K562 (cell line): ENCODE results near the gene DNAJA1. TPM values are rescaled to one million over a fixed set of nuclear protein-coding genes. Genes with fewer than 3 reads are reported as not detected.
A peak's percentile ranks its signal among the peaks of the same experiment; 100 is the strongest.

Experiments used
- AFF1 ChIP-seq, 2 experiments: fragments of 450-650 bp; IDR thresholded peaks; 2 replicates each; pipeline ENCODE4 v1.6.1; 2018; ENCODE audit warnings: mild to moderate bottlenecking in 2 of 2, low read depth in 1 of 2; ENCODE audit not compliant: partially characterized antibody in 2 of 2
- KAT2B ChIP-seq: IDR thresholded peaks from one replicate; pipeline ENCODE4 v1.6.1; 2012; ENCODE audit warnings: low read depth, mild to moderate bottlenecking, control low read depth, inconsistent platforms, low read length, moderate library complexity
- MAZ ChIP-seq, 2 experiments: fragments of 450-650 bp in 1 of 2; sonication (generic) in 1 of 2; formaldehyde crosslinking; IDR thresholded peaks in 1 of 2; conservative IDR thresholded peaks in 1 of 2; 2 replicates each; pipeline versions ENCODE4 v1.4.0 to v1.5.0; 2020; ENCODE audit warnings: mild to moderate bottlenecking in 1 of 2, missing genetic modification reagents in 1 of 2
- MCM7 ChIP-seq, 2 experiments: fragments of 450-650 bp; IDR thresholded peaks; 2 replicates each; pipeline ENCODE4 v1.6.1; 2016 to 2018
- MXI1 ChIP-seq: IDR thresholded peaks from 2 replicates; pipeline ENCODE4 v1.6.1; 2011; ENCODE audit warnings: low read depth, mild to moderate bottlenecking, improper control_type of control experiment, low read length
- PCBP2 ChIP-seq: fragments of 200-400 bp; formaldehyde crosslinking; IDR thresholded peaks from 2 replicates; pipeline ENCODE4 v1.6.1; 2018; ENCODE audit warnings: low read length, low read depth, mild to moderate bottlenecking, moderate library complexity; ENCODE audit not compliant: poor library complexity, severe bottlenecking
- PHF20 ChIP-seq: fragments of 450-650 bp; IDR thresholded peaks from 2 replicates; pipeline ENCODE4 v1.6.1; 2018; ENCODE audit not compliant: partially characterized antibody
- POLR2A ChIP-seq: fragments of 450-650 bp; conservative IDR thresholded peaks from 2 replicates; pipeline ENCODE4 v1.6.1; 2016
- POLR2G ChIP-seq: fragments of 200-400 bp; formaldehyde crosslinking; IDR thresholded peaks from 2 replicates; pipeline ENCODE4 v1.6.1; 2017; ENCODE audit warnings: low read depth, mild to moderate bottlenecking, antibody characterized with exemption, low read length, moderate library complexity
- PREB ChIP-seq: sonication (generic); formaldehyde crosslinking; IDR thresholded peaks from 2 replicates; pipeline ENCODE4 v1.8.1; 2023; ENCODE audit warnings: mild to moderate bottlenecking, missing genetic modification reagents
- RBM14 ChIP-seq: fragments of 200-400 bp; formaldehyde crosslinking; IDR thresholded peaks from 2 replicates; pipeline ENCODE4 v1.6.1; 2018; ENCODE audit warnings: low read depth, mild to moderate bottlenecking, low read length, moderate library complexity, borderline replicate concordance; ENCODE audit not compliant: insufficient read depth
- SAFB ChIP-seq: fragments of 200-400 bp; formaldehyde crosslinking; IDR thresholded peaks from 2 replicates; pipeline ENCODE4 v1.6.1; 2017; ENCODE audit warnings: low read depth, low read length, borderline replicate concordance
- SIN3B ChIP-seq: fragments of 450-650 bp; IDR thresholded peaks from 2 replicates; pipeline ENCODE4 v1.6.1; 2017; ENCODE audit warnings: low read depth, mild to moderate bottlenecking, moderate library complexity
- TEAD1 ChIP-seq, 2 experiments: fragments of 450-650 bp in 1 of 2; sonication (generic) in 1 of 2; formaldehyde crosslinking; IDR thresholded peaks; 2 replicates each; pipeline versions ENCODE4 v1.4.0 to v1.8.0; 2020 to 2022; ENCODE audit warnings: mild to moderate bottlenecking in 2 of 2, missing genetic modification reagents in 1 of 2
- ZC3H8 ChIP-seq: fragments of 450-650 bp; IDR thresholded peaks from 2 replicates; pipeline ENCODE4 v1.6.1; 2017
- ZNF740 ChIP-seq, 3 experiments: fragments of 200-800 bp in 1 of 3; sonication (Bioruptor generic) in 1 of 3; sonication (generic) in 1 of 3; formaldehyde crosslinking in 1 of 3; IDR thresholded peaks; 2 replicates each; pipeline versions ENCODE4 v1.6.1 to v1.8.0; 2016 to 2022; ENCODE audit warnings: mild to moderate bottlenecking in 2 of 3, missing compliant biosample characterization in 2 of 3, missing genetic modification characterization in 2 of 3, missing genetic modification reagents in 1 of 3
- ZNF766 ChIP-seq: fragments of 200-800 bp; sonication (Bioruptor generic); conservative IDR thresholded peaks from 2 replicates; pipeline ENCODE4 v1.6.1; 2016; ENCODE audit warnings: missing genetic modification characterization, missing compliant biosample characterization
- polyA plus RNA-seq, 8 experiments: library from polyadenylated mRNA; depleted of rRNA in 4 of 8; stranded (reverse) in 5 of 8; unstranded in 3 of 8; fragments of >200 nt; fragmentation: Nextera tagmentation in 2 of 8; fragmentation: Illumina TruSeq in 1 of 8; extraction: Ambion mirVana in 2 of 8; extraction: Trizol in 1 of 8; gene quantifications; 2 replicates each; pipeline versions ENCODE4 v1.2.1 to v1.2.3, GENCODE V29; 2011 to 2014; ENCODE audit warnings: inconsistent platforms in 1 of 8, missing spikeins in 1 of 8
- total RNA-seq, 7 experiments: library from RNA; depleted of rRNA in 6 of 7; stranded (reverse); fragments of >200 nt in 6 of 7; fragmentation: Illumina TruSeq in 2 of 7; extraction: Trizol in 2 of 7; gene quantifications; 2 replicates each; pipeline versions ENCODE4 v1.2.1 to v1.2.3, GENCODE V29; 2011 to 2021; ENCODE audit warnings: low replicate concordance in 1 of 7
- TF ChIP-seq, protein P1 (sequence below): sonication (generic); formaldehyde crosslinking; IDR thresholded peaks from 2 replicates; pipeline ENCODE4 v1.8.1; 2023; ENCODE audit warnings: mild to moderate bottlenecking, missing genetic modification reagents

DNAJA1 gene
- total and polyA plus RNA-seq, 9 of the 15 experiments (the other 6 are each of a cell fraction or from before 2014, with no cell fraction given) = 109 to 359 (median 175) TPM

- peak in 1 of 2 experiments; percentile 88 for TF ChIP-seq AFF1 (IDR thresholded peaks at IDR 0.05; ENCODE audit: low read depth in 1 of 2, partially characterized antibody in 2 of 2)
- TF ChIP-seq, protein P1, sequence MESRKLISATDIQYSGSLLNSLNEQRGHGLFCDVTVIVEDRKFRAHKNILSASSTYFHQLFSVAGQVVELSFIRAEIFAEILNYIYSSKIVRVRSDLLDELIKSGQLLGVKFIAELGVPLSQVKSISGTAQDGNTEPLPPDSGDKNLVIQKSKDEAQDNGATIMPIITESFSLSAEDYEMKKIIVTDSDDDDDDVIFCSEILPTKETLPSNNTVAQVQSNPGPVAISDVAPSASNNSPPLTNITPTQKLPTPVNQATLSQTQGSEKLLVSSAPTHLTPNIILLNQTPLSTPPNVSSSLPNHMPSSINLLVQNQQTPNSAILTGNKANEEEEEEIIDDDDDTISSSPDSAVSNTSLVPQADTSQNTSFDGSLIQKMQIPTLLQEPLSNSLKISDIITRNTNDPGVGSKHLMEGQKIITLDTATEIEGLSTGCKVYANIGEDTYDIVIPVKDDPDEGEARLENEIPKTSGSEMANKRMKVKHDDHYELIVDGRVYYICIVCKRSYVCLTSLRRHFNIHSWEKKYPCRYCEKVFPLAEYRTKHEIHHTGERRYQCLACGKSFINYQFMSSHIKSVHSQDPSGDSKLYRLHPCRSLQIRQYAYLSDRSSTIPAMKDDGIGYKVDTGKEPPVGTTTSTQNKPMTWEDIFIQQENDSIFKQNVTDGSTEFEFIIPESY (CRISPR knock-in tag) = no peak
- peak; percentile 76; the same call in 1 of the 2 replicates for TF ChIP-seq MXI1
- TF ChIP-seq TEAD1 (CRISPR knock-in tag; IDR thresholded peaks at IDR 0.05) = 0 out of 4 replicates have a peak, but pooled peaks of 1 of the 2 experiments have one; percentile 42
- TF ChIP-seq RBM14 = peak; percentile 71; the same call in 1 of the 2 replicates
- peak; percentile 98 for TF ChIP-seq POLR2A
- no peak; the same call in 1 of the 2 replicates for TF ChIP-seq ZNF740 (CRISPR knock-in tag; IDR thresholded peaks at IDR 0.05)
- 0 out of 4 replicates have a peak, but pooled peaks of 1 of the 2 experiments have one; percentile 14 for TF ChIP-seq ZNF740 (tag; IDR thresholded peaks at IDR 0.05)
- 0 out of 2 replicates have a peak, but pooled peaks have one; percentile 46 for TF ChIP-seq SAFB
- peak in 1 of 2 experiments; percentile 74; a peak in 2 of 4 replicates for TF ChIP-seq MAZ (CRISPR knock-in tag; conservative IDR thresholded peaks at IDR 0.05 in 1 of 2, IDR thresholded peaks at IDR 0.05 in 1 of 2)
- TF ChIP-seq KAT2B = no peak
- TF ChIP-seq ZNF766 (CRISPR knock-in tag) = no peak
- no peak for TF ChIP-seq PREB (CRISPR knock-in tag)
- peak; percentile 33 for TF ChIP-seq PHF20
- no peak for TF ChIP-seq MCM7 (IDR thresholded peaks at IDR 0.05)
- peak; percentile 38 for TF ChIP-seq PCBP2
- TF ChIP-seq POLR2G = peak; percentile 100
- TF ChIP-seq ZC3H8 = no peak
- peak; percentile 50; the same call in 1 of the 2 replicates for TF ChIP-seq SIN3B
Observed at GRCh38 chr9:33024966-33025571, at the start of gene DNAJA1 (continued).
